ENCODE results near the gene STAT3.

The STAT3 gene

GRCh38 chr17:42310787-42311215 is 77.4 kb downstream of the STAT3 start:
- Histone ChIP-seq H3K27ac (ENCODE audit: low read depth, low read length) (no peak overlapping the region), H3K36me3 (ENCODE audit: control insufficient read depth, low read length) (no peaks in the 10 kb centered on the region), H3K79me2 (ENCODE audit: control insufficient read depth, low read length) (no peaks in the 10 kb centered on the region), H3K9me2 (replicated peaks; ENCODE audit: control insufficient read depth, low read length) (no peaks in the 10 kb centered on the region), H3K27me3 (ENCODE audit: control insufficient read depth, low read length) (no peaks in the 10 kb centered on the region), H3K4me2 (ENCODE audit: low read length) (no peak overlapping the region), H4K20me1 (ENCODE audit: control insufficient read depth, insufficient read depth, low read depth, low read length) (no peaks in the 10 kb centered on the region), H3F3A (ENCODE audit: control insufficient read depth, insufficient read depth) (peaks cover 11% of the 10 kb centered on the region), H3K9me3 (ENCODE audit: control insufficient read depth, insufficient read depth, low read length) (no peaks in the 10 kb centered on the region), H3K4me3 (ENCODE audit: low read length) (no peak overlapping the region), H3K4me1 (ENCODE audit: control insufficient read depth, low read length) (peaks cover 44% of the 10 kb centered on the region)
- TF ChIP-seq CTCF (IDR thresholded peaks at IDR 0.05; ENCODE audit: low read depth, low read length, poor library complexity, severe bottlenecking) (no peak), EZH2phosphoT487 (IDR thresholded peaks at IDR 0.05; ENCODE audit: borderline replicate concordance, low read length) (no peak)

- no peaks in the 10 kb centered on the region for H3K36me3 ChIP-seq (ENCODE audit: control insufficient read depth, low read length)
- peaks cover 5% of the 10 kb centered on the region for H3F3A ChIP-seq (ENCODE audit: control insufficient read depth, insufficient read depth)
- TF ChIP-seq CTCF (IDR thresholded peaks at IDR 0.05; ENCODE audit: low read depth, low read length, poor library complexity, severe bottlenecking) (no peak), EZH2phosphoT487 (IDR thresholded peaks at IDR 0.05; ENCODE audit: borderline replicate concordance, low read length) (no peak)
- H3K4me3 ChIP-seq (ENCODE audit: low read length) = no peak overlapping the region
- no peaks in the 10 kb centered on the region for H3K9me2 ChIP-seq (replicated peaks; ENCODE audit: control insufficient read depth, low read length)
- H3K9me3 ChIP-seq (ENCODE audit: control insufficient read depth, insufficient read depth, low read length) = no peaks in the 10 kb centered on the region
- no peak overlapping the region for H3K27ac ChIP-seq (ENCODE audit: low read depth, low read length)
- no peak overlapping the region for H3K4me2 ChIP-seq (ENCODE audit: low read length)
- peaks cover 38% of the 10 kb centered on the region for H3K4me1 ChIP-seq (ENCODE audit: control insufficient read depth, low read length)
- no peaks in the 10 kb centered on the region for H3K27me3 ChIP-seq (ENCODE audit: control insufficient read depth, low read length)
- no peaks in the 10 kb centered on the region for H4K20me1 ChIP-seq (ENCODE audit: control insufficient read depth, insufficient read depth, low read depth, low read length)
- no peaks in the 10 kb centered on the region for H3K79me2 ChIP-seq (ENCODE audit: control insufficient read depth, low read length)
These were observed 78.1 kb downstream of the STAT3 start for GRCh38 chr17:42309986-42310786.

- no peaks in the 10 kb centered on the region for H3K9me3 ChIP-seq (ENCODE audit: control insufficient read depth, insufficient read depth, low read length)
- no peak overlapping the region for H3K27ac ChIP-seq (ENCODE audit: low read depth, low read length)
- H3K4me3 ChIP-seq (ENCODE audit: low read length) = no peak overlapping the region
- no peaks in the 10 kb centered on the region for H3K9me2 ChIP-seq (replicated peaks; ENCODE audit: control insufficient read depth, low read length)
- TF ChIP-seq EZH2phosphoT487 (IDR thresholded peaks at IDR 0.05; ENCODE audit: borderline replicate concordance, low read length) (no peak), CTCF (IDR thresholded peaks at IDR 0.05; ENCODE audit: low read depth, low read length, poor library complexity, severe bottlenecking) (no peak)
- no peaks in the 10 kb centered on the region for H3F3A ChIP-seq (ENCODE audit: control insufficient read depth, insufficient read depth)
- no peaks in the 10 kb centered on the region for H4K20me1 ChIP-seq (ENCODE audit: control insufficient read depth, insufficient read depth, low read depth, low read length)
- H3K36me3 ChIP-seq (ENCODE audit: control insufficient read depth, low read length) = no peaks in the 10 kb centered on the region
- no peaks in the 10 kb centered on the region for H3K79me2 ChIP-seq (ENCODE audit: control insufficient read depth, low read length)
- H3K4me2 ChIP-seq (ENCODE audit: low read length) = no peak overlapping the region
- H3K4me1 ChIP-seq (ENCODE audit: control insufficient read depth, low read length) = peaks cover 28% of the 10 kb centered on the region
- no peaks in the 10 kb centered on the region for H3K27me3 ChIP-seq (ENCODE audit: control insufficient read depth, low read length)
These were observed 79.1 kb downstream of the STAT3 start for GRCh38 chr17:42309142-42309541.

Data from DOHH2 (cell line).